Adrenal gland (tissue), 5 donors: Measurements from ENCODE around the gene CD300LB.

Experiments used
- CTCF ChIP-seq, 6 experiments: fragments of 450-650 bp in 4 of 6; fragments of 200-600 bp in 2 of 6; sonication (generic) in 1 of 6; IDR thresholded peaks; 1 replicate in 5 of 6; 2 replicates in 1 of 6; pipeline versions ENCODE4 v1.5.1 to v1.8.0; 2016 to 2021; ENCODE audit warnings: antibody characterized with exemption in 6 of 6, mild to moderate bottlenecking in 2 of 6, moderate library complexity in 1 of 6
- POLR2A ChIP-seq, 2 donors: fragments of 450-650 bp; IDR thresholded peaks; one replicate each; pipeline ENCODE4 v1.6.1; 2017; ENCODE audit warnings: antibody characterized with exemption in 2 of 2, mild to moderate bottlenecking in 2 of 2, moderate library complexity in 1 of 2
- donor health status: DM: no; HTN: no; CAD: no.

GRCh38 chr17:74485841-74486240 lies 45.4 kb downstream of the CD300LB start:
- TF ChIP-seq CTCF (IDR thresholded peaks at IDR 0.05), result no peak
- TF ChIP-seq POLR2A (IDR thresholded peaks at IDR 0.05), result no peak
